HL-60 (cell line): ENCODE measurements around the gene FIG4.

Source experiments
- POLR2AphosphoS5 ChIP-seq: IDR thresholded peaks from 2 replicates; pipeline ENCODE4 v1.6.1; 2012; ENCODE audit warnings: low read depth
- REST ChIP-seq: IDR thresholded peaks from 2 replicates; pipeline ENCODE4 v1.6.1; 2012; ENCODE audit warnings: low read depth; ENCODE audit not compliant: insufficient replicate concordance

DNA sequence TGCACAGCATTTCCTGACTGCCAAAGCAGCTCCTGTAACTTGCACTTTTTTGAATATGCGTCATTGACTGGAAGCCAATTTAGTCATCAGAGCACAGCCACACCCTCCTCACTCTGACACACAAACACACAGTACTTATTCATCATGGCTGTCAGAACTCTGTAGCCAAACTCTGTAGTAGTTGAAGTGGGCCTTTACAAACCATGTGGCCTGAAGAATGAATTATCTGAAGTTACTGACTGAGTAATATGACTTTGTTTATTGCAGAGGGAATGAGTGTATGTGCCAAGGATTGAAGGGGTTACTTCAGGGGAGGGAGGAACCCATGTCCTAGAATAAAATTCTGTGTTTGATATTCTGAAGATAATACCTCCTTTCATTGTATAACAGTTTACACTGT is 102.7 kb downstream of the FIG4 start:
- TF ChIP-seq REST (no peak), POLR2AphosphoS5 (no peak)
